K562 (cell line): Measurements from ENCODE around the gene BTNL8. TPM values are rescaled to one million over a fixed set of nuclear protein-coding genes. Genes with fewer than 3 reads are reported as not detected.
A peak's percentile ranks its signal among the peaks of the same experiment; 100 is the strongest.

Source experiments
- CCNT2 ChIP-seq: IDR thresholded peaks from 2 replicates; pipeline ENCODE4 v1.6.1; 2011; ENCODE audit warnings: borderline replicate concordance, low read depth, mild to moderate bottlenecking, moderate library complexity, mixed read lengths, low read length; ENCODE audit not compliant: insufficient read length; ENCODE audit errors: extremely low read depth
- FOXM1 ChIP-seq, 2 experiments: fragments of 450-650 bp in 1 of 2; sonication (generic) in 1 of 2; formaldehyde crosslinking in 1 of 2; IDR thresholded peaks; 2 replicates each; pipeline versions ENCODE4 v1.6.1 to v1.9.0; 2017 to 2022; ENCODE audit warnings: low read depth in 2 of 2, mild to moderate bottlenecking in 2 of 2, missing genetic modification reagents in 1 of 2, moderate library complexity in 1 of 2
- GABPB1 ChIP-seq: sonication (generic); formaldehyde crosslinking; IDR thresholded peaks from 2 replicates; pipeline ENCODE4 v1.8.0; 2022; ENCODE audit warnings: mild to moderate bottlenecking, missing genetic modification reagents
- HMG20A ChIP-seq: fragments of 450-650 bp; formaldehyde crosslinking; conservative IDR thresholded peaks from 2 replicates; pipeline ENCODE4 v1.4.0; 2020; ENCODE audit warnings: mild to moderate bottlenecking, mixed read lengths
- KDM2B ChIP-seq: fragments of 250-450 bp; sonication (Bioruptor Pico); IDR thresholded peaks from 2 replicates; pipeline ENCODE4 v1.8.0; 2021; ENCODE audit warnings: mild to moderate bottlenecking, moderate library complexity
- MBD2 ChIP-seq: sonication (generic); IDR thresholded peaks from 2 replicates; pipeline ENCODE4 v1.6.1; 2016; ENCODE audit warnings: low read depth, borderline replicate concordance
- NR1H2 ChIP-seq: sonication (generic); formaldehyde crosslinking; IDR thresholded peaks from 2 replicates; pipeline ENCODE4 v1.4.0; 2020; ENCODE audit warnings: mild to moderate bottlenecking, missing genetic modification reagents
- RBBP5 ChIP-seq: fragments of 200-600 bp; sonication (generic); IDR thresholded peaks from 2 replicates; pipeline ENCODE4 v1.6.1; 2012; ENCODE audit warnings: borderline replicate concordance, mild to moderate bottlenecking, low read length, control low read depth, inconsistent platforms; ENCODE audit not compliant: insufficient read depth, poor library complexity, severe bottlenecking
- SREBF2 ChIP-seq: sonication (generic); formaldehyde crosslinking; IDR thresholded peaks from 2 replicates; pipeline ENCODE4 v1.4.0; 2020; ENCODE audit warnings: mild to moderate bottlenecking, missing genetic modification reagents
- TARDBP ChIP-seq: fragments of 450-650 bp; IDR thresholded peaks from 2 replicates; pipeline ENCODE4 v1.6.1; 2016
- ZNF133 ChIP-seq: fragments of 250-450 bp; sonication (Bioruptor Pico); IDR thresholded peaks from 2 replicates; pipeline ENCODE4 v1.4.0; 2020; ENCODE audit warnings: mild to moderate bottlenecking
- ZNF263 ChIP-seq: sonication (generic); formaldehyde crosslinking; IDR thresholded peaks from 2 replicates; pipeline ENCODE4 v1.8.0; 2022; ENCODE audit warnings: mild to moderate bottlenecking, missing genetic modification reagents, borderline replicate concordance
- ZNF609 ChIP-seq: sonication (generic); formaldehyde crosslinking; IDR thresholded peaks from 2 replicates; pipeline ENCODE4 v1.8.1; 2023; ENCODE audit warnings: missing genetic modification reagents, mild to moderate bottlenecking, borderline replicate concordance
- ZNF77 ChIP-seq: fragments of 250-450 bp; sonication (Bioruptor Pico); IDR thresholded peaks from 2 replicates; pipeline ENCODE4 v1.5.0; 2020
- polyA plus RNA-seq, 8 experiments: library from polyadenylated mRNA; depleted of rRNA in 4 of 8; stranded (reverse) in 5 of 8; unstranded in 3 of 8; fragments of >200 nt; fragmentation: Nextera tagmentation in 2 of 8; fragmentation: Illumina TruSeq in 1 of 8; extraction: Ambion mirVana in 2 of 8; extraction: Trizol in 1 of 8; gene quantifications; 2 replicates each; pipeline versions ENCODE4 v1.2.1 to v1.2.3, GENCODE V29; 2011 to 2014; ENCODE audit warnings: inconsistent platforms in 1 of 8, missing spikeins in 1 of 8
- total RNA-seq, 7 experiments: library from RNA; depleted of rRNA in 6 of 7; stranded (reverse); fragments of >200 nt in 6 of 7; fragmentation: Illumina TruSeq in 2 of 7; extraction: Trizol in 2 of 7; gene quantifications; 2 replicates each; pipeline versions ENCODE4 v1.2.1 to v1.2.3, GENCODE V29; 2011 to 2021; ENCODE audit warnings: low replicate concordance in 1 of 7
- TF ChIP-seq, protein P1 (sequence below): sonication (generic); formaldehyde crosslinking; IDR thresholded peaks from 2 replicates; pipeline ENCODE4 v1.8.0; 2022; ENCODE audit warnings: mild to moderate bottlenecking, missing genetic modification reagents

BTNL8 gene
- total and polyA plus RNA-seq, 9 of the 15 experiments (the other 6 are each of a cell fraction or from before 2014, with no cell fraction given) = 0.04 to 0.18 (median 0.07) TPM; not detected in 6

- TF ChIP-seq ZNF609 (CRISPR knock-in tag) = peak; percentile 57; the same call in 1 of the 2 replicates
- no peak for TF ChIP-seq ZNF77 (CRISPR knock-in tag)
- peak; percentile 29; the same call in 1 of the 2 replicates for TF ChIP-seq KDM2B
- peak; percentile 91 for TF ChIP-seq RBBP5
- 0 out of 2 replicates have a peak, but pooled peaks have one; percentile 40 for TF ChIP-seq NR1H2 (CRISPR knock-in tag)
- TF ChIP-seq ZNF263 (CRISPR knock-in tag) = peak; percentile 21; the same call in 1 of the 2 replicates
- TF ChIP-seq GABPB1 (CRISPR knock-in tag) = peak; percentile 94
- TF ChIP-seq SREBF2 (CRISPR knock-in tag) = no peak
- TF ChIP-seq HMG20A (CRISPR knock-in tag) = no peak
- TF ChIP-seq, protein P1, sequence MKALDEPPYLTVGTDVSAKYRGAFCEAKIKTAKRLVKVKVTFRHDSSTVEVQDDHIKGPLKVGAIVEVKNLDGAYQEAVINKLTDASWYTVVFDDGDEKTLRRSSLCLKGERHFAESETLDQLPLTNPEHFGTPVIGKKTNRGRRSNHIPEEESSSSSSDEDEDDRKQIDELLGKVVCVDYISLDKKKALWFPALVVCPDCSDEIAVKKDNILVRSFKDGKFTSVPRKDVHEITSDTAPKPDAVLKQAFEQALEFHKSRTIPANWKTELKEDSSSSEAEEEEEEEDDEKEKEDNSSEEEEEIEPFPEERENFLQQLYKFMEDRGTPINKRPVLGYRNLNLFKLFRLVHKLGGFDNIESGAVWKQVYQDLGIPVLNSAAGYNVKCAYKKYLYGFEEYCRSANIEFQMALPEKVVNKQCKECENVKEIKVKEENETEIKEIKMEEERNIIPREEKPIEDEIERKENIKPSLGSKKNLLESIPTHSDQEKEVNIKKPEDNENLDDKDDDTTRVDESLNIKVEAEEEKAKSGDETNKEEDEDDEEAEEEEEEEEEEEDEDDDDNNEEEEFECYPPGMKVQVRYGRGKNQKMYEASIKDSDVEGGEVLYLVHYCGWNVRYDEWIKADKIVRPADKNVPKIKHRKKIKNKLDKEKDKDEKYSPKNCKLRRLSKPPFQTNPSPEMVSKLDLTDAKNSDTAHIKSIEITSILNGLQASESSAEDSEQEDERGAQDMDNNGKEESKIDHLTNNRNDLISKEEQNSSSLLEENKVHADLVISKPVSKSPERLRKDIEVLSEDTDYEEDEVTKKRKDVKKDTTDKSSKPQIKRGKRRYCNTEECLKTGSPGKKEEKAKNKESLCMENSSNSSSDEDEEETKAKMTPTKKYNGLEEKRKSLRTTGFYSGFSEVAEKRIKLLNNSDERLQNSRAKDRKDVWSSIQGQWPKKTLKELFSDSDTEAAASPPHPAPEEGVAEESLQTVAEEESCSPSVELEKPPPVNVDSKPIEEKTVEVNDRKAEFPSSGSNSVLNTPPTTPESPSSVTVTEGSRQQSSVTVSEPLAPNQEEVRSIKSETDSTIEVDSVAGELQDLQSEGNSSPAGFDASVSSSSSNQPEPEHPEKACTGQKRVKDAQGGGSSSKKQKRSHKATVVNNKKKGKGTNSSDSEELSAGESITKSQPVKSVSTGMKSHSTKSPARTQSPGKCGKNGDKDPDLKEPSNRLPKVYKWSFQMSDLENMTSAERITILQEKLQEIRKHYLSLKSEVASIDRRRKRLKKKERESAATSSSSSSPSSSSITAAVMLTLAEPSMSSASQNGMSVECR (CRISPR knock-in tag) = peak; percentile 93
- TF ChIP-seq FOXM1 (IDR thresholded peaks at IDR 0.05; ENCODE audit: low read depth) = peak; percentile 46; the same call in 1 of the 2 replicates
- 0 out of 2 replicates have a peak, but pooled peaks have one; percentile 30 for TF ChIP-seq FOXM1 (CRISPR knock-in tag; IDR thresholded peaks at IDR 0.05; ENCODE audit: low read depth)
- no peak for TF ChIP-seq TARDBP
- peak; percentile 82 for TF ChIP-seq CCNT2
- TF ChIP-seq ZNF133 (CRISPR knock-in tag) = 0 out of 2 replicates have a peak, but pooled peaks have one; percentile 10
- TF ChIP-seq MBD2 = peak; percentile 40; the same call in 1 of the 2 replicates
Observed at GRCh38 chr5:180860887-180861822, 37.8 kb upstream of the BTNL8 start, which contains the start of gene ZFP62 (continued).
